Breast epithelium (tissue), 3 donors: Measurements from ENCODE around the gene PKNOX1.
"Not testable (repeated sequence)": the region's sequence is repeated elsewhere in the genome, so short reads cannot be mapped to it uniquely, and the experiment has no call there.

Experiments
- CTCF ChIP-seq, 3 donors: fragments of 450-650 bp; IDR thresholded peaks; one replicate each; pipeline ENCODE4 v1.5.1; 2016 to 2017; ENCODE audit warnings: antibody characterized with exemption in 3 of 3, mild to moderate bottlenecking in 3 of 3, moderate library complexity in 3 of 3
- POLR2A ChIP-seq: fragments of 450-650 bp; IDR thresholded peaks from one replicate; pipeline ENCODE4 v1.6.1; 2016; ENCODE audit warnings: antibody characterized with exemption, mild to moderate bottlenecking, moderate library complexity
- POLR2AphosphoS5 ChIP-seq, 3 donors: sonication (generic); formaldehyde crosslinking; IDR thresholded peaks; one replicate each; pipeline ENCODE4 v1.6.1; 2017; ENCODE audit warnings: antibody characterized with exemption in 3 of 3

- not testable (repeated sequence) for TF ChIP-seq POLR2A; CTCF (IDR thresholded peaks at IDR 0.05); POLR2AphosphoS5 (IDR thresholded peaks at IDR 0.05)
Observed at GRCh38 chr21:42949094-42949755, 25.1 kb upstream of the PKNOX1 start.
